GM12801 (cell line): ENCODE data around the gene AGBL4.

Experiments
- TF ChIP-seq, protein P1 (sequence below): IDR thresholded peaks from one replicate; pipeline ENCODE4 v1.5.1; 2011; ENCODE audit warnings: control low read depth; ENCODE audit not compliant: insufficient read length; ENCODE audit errors: extremely low read depth

AGBL4 gene

DNA sequence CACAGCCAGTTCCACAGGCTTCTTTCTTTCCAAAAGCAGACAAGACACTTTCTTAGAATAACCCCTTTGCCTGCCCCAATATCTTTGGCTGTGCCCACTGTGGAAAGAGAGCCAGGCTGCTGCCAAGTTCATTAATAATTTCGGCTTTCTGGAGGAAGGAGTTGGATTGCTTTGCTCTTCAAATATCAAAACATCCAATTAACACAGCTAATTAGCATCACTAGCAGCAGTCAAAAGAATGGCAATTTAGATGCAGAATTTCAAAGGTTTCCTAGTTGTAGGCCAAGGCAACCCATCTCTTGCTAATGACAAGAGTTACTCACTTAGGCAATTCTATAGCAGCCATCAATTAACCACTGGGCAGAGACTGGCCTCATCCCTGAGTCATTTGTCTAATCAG, 1460.7 kb downstream of the AGBL4 start:
- TF ChIP-seq, protein P1, sequence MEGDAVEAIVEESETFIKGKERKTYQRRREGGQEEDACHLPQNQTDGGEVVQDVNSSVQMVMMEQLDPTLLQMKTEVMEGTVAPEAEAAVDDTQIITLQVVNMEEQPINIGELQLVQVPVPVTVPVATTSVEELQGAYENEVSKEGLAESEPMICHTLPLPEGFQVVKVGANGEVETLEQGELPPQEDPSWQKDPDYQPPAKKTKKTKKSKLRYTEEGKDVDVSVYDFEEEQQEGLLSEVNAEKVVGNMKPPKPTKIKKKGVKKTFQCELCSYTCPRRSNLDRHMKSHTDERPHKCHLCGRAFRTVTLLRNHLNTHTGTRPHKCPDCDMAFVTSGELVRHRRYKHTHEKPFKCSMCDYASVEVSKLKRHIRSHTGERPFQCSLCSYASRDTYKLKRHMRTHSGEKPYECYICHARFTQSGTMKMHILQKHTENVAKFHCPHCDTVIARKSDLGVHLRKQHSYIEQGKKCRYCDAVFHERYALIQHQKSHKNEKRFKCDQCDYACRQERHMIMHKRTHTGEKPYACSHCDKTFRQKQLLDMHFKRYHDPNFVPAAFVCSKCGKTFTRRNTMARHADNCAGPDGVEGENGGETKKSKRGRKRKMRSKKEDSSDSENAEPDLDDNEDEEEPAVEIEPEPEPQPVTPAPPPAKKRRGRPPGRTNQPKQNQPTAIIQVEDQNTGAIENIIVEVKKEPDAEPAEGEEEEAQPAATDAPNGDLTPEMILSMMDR, result no peak

- TF ChIP-seq, protein P1, result no peak
Observed at GRCh38 chr1:48561444-48561843, 1462.3 kb downstream of the AGBL4 start.

DNA sequence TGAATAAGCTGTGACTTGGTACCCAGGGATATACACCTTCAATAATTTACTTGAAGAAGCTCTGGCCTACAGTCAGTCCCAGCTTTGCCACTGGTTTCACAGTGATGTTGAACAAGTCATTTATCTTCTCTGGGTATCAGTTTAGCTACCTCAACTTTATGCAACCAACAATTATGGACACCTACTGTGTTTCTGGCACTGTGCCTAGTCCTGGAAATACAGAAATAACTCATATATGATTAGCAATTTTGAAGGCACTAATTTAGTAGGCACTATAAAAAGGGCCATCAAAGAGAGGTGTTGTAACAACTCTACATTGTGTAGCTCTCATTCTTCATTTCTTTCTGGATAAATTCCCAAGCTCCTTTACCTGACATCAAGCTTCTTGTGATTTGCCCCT, 1463.2 kb downstream of the AGBL4 start:
- TF ChIP-seq, protein P1, result no peak

- TF ChIP-seq, protein P1, result no peak
Observed at GRCh38 chr1:48560116-48560515, 1463.6 kb downstream of the AGBL4 start.

DNA sequence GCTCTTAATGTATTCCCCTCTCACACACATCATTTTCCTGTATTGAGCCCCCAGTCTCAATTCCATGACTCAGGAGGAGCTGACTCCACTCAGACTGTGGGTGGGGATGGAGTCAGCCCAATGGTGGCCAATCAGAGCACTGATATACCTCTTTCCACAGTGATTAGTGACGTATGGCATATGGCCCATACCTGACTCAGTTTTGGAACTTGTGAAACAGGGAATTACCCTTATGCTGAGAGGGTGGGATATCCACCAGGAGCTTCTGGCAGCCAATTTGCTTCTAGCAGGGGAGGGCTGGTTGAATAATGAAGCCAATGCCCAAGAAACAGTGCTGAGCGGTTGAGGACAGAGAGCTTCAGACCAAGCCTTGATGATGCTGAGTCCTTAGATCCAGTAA, 1465.4 kb downstream of the AGBL4 start:
- TF ChIP-seq, protein P1, result no peak

GRCh38 chr1:48556186-48556850, 1467.4 kb downstream of the AGBL4 start:
- TF ChIP-seq, protein P1, result no peak

- TF ChIP-seq, protein P1, result no peak
Observed at GRCh38 chr1:48555271-48555670, 1468.5 kb downstream of the AGBL4 start.
